Osteocyte (in vitro differentiated cells): ENCODE measurements around the gene ZNF420. TPM values are rescaled to one million over a fixed set of nuclear protein-coding genes. Genes with fewer than 3 reads are reported as not detected.
"Not testable (repeated sequence)": the region's sequence is repeated elsewhere in the genome, so short reads cannot be mapped to it uniquely, and the experiment has no call there.

Experiments used
- DNase-seq: peaks from one replicate; pipeline ENCODE4 v3.0.0; 2021; ENCODE audit warnings: mixed read lengths; ENCODE audit not compliant: unreplicated experiment; ENCODE audit errors: extremely low spot score
- H3K27ac Mint-ChIP-seq: one replicate; pipeline ENCODE4 v1.8.0; 2021; ENCODE audit warnings: mild to moderate bottlenecking, mixed read lengths; ENCODE audit not compliant: unreplicated experiment
- H3K27me3 Mint-ChIP-seq: one replicate; pipeline ENCODE4 v1.8.0; 2021; ENCODE audit warnings: mixed read lengths; ENCODE audit not compliant: unreplicated experiment
- H3K36me3 Mint-ChIP-seq: one replicate; pipeline ENCODE4 v1.8.0; 2021; ENCODE audit warnings: mixed read lengths; ENCODE audit not compliant: unreplicated experiment
- H3K4me1 Mint-ChIP-seq: one replicate; pipeline ENCODE4 v1.8.0; 2021; ENCODE audit warnings: mixed read lengths; ENCODE audit not compliant: unreplicated experiment
- H3K4me3 Mint-ChIP-seq: one replicate; pipeline ENCODE4 v1.8.0; 2021; ENCODE audit warnings: mild to moderate bottlenecking, moderate library complexity, mixed read lengths; ENCODE audit not compliant: unreplicated experiment
- H3K9me3 Mint-ChIP-seq: one replicate; pipeline ENCODE4 v1.8.0; 2021; ENCODE audit warnings: mixed read lengths; ENCODE audit not compliant: unreplicated experiment
- total RNA-seq: library from RNA; stranded (reverse); gene quantifications from 2 replicates; pipeline ENCODE4 v1.2.1, GENCODE V29; 2021
- TF ChIP-seq, protein P1 (sequence below): fragments of 200-600 bp; sonication (generic); IDR thresholded peaks from 2 replicates; pipeline ENCODE4 v1.5.0; 2021; ENCODE audit warnings: antibody characterized with exemption, mild to moderate bottlenecking, moderate library complexity

The ZNF420 gene
- total RNA-seq, 1 donor from 2014 or later, result 12.0 TPM

- no peaks in the 10 kb centered on the region for H3K4me1 Mint-ChIP-seq
- no peak for DNase-seq
- TF ChIP-seq, protein P1, sequence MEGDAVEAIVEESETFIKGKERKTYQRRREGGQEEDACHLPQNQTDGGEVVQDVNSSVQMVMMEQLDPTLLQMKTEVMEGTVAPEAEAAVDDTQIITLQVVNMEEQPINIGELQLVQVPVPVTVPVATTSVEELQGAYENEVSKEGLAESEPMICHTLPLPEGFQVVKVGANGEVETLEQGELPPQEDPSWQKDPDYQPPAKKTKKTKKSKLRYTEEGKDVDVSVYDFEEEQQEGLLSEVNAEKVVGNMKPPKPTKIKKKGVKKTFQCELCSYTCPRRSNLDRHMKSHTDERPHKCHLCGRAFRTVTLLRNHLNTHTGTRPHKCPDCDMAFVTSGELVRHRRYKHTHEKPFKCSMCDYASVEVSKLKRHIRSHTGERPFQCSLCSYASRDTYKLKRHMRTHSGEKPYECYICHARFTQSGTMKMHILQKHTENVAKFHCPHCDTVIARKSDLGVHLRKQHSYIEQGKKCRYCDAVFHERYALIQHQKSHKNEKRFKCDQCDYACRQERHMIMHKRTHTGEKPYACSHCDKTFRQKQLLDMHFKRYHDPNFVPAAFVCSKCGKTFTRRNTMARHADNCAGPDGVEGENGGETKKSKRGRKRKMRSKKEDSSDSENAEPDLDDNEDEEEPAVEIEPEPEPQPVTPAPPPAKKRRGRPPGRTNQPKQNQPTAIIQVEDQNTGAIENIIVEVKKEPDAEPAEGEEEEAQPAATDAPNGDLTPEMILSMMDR, result no peak
- no peaks in the 10 kb centered on the region for H3K27me3 Mint-ChIP-seq
- H3K27ac Mint-ChIP-seq, result no peak overlapping the region
- no peak overlapping the region for H3K4me3 Mint-ChIP-seq
- peaks cover 74% of the 10 kb centered on the region for H3K36me3 Mint-ChIP-seq
- H3K9me3 Mint-ChIP-seq, result peaks cover 57% of the 10 kb centered on the region
Observed at GRCh38 chr19:37114001-37114400, 35.8 kb downstream of the ZNF420 start.

DNA sequence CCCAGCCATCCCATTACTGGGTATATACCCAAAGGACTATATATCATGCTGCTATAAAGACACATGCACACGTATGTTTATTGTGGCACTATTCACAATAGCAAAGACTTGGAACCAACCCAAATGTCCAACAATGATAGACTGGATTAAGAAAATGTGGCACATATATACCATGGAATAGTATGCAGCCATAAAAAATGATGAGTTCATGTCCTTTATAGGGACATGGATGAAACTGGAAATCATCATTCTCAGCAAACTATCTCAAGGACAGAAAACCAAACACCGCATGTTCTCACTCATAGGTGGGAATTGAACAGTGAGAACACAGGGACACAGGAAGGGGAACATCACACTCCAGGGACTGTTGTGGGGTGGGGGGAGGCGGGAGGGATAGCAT is 43.9 kb downstream of the ZNF420 start:
- H3K36me3 Mint-ChIP-seq, result peaks cover 43% of the 10 kb centered on the region
- H3K4me3 Mint-ChIP-seq, H3K4me1 Mint-ChIP-seq: not testable (repeated sequence)

GRCh38 chr19:37127999-37128820 is 50.0 kb downstream of the ZNF420 start:
- Mint-ChIP-seq H3K36me3 (peaks cover 76% of the 10 kb centered on the region), H3K4me3 (no peak overlapping the region), H3K27me3 (no peaks in the 10 kb centered on the region), H3K27ac (no peak overlapping the region), H3K4me1 (no peaks in the 10 kb centered on the region), H3K9me3 (peaks cover 50% of the 10 kb centered on the region)
- DNase-seq, result no peak
- TF ChIP-seq, protein P1, result no peak

More for the DNA sequence above, 43.9 kb downstream of the ZNF420 start:
- DNase-seq, H3K27ac Mint-ChIP-seq, H3K27me3 Mint-ChIP-seq: not testable (repeated sequence)
- H3K9me3 Mint-ChIP-seq, result peaks cover 32% of the 10 kb centered on the region

GRCh38 chr19:37128821-37129177 is 50.6 kb downstream of the ZNF420 start:
- H3K27me3 Mint-ChIP-seq, result no peaks in the 10 kb centered on the region
- TF ChIP-seq, protein P1, result no peak
- no peaks in the 10 kb centered on the region for H3K4me1 Mint-ChIP-seq
- H3K4me3 Mint-ChIP-seq, result no peak overlapping the region
- DNase-seq, result no peak
- no peak overlapping the region for H3K27ac Mint-ChIP-seq
- H3K36me3 Mint-ChIP-seq, result peaks cover 76% of the 10 kb centered on the region
- peaks cover 50% of the 10 kb centered on the region for H3K9me3 Mint-ChIP-seq

GRCh38 chr19:37136111-37136510 is 57.9 kb downstream of the ZNF420 start:
- Mint-ChIP-seq H3K36me3 (peaks cover 19% of the 10 kb centered on the region), H3K4me3 (no peak overlapping the region), H3K27me3 (no peaks in the 10 kb centered on the region), H3K9me3 (peaks cover 46% of the 10 kb centered on the region), H3K4me1 (no peaks in the 10 kb centered on the region), H3K27ac (no peak overlapping the region)
- TF ChIP-seq, protein P1, result no peak
- DNase-seq, result no peak
